Muscle of leg (tissue), 11 donors: ENCODE measurements around the gene SCAF1. TPM values are rescaled to one million over a fixed set of nuclear protein-coding genes. Genes with fewer than 3 reads are reported as not detected.
A peak's percentile ranks its signal among the peaks of the same experiment; 100 is the strongest.

ENCODE experiments used
- DNase-seq: peaks from one replicate; pipeline ENCODE4 v3.0.0; 2013
- H3K27ac ChIP-seq: one replicate; pipeline ENCODE4 v1.5.1; 2013; ENCODE audit warnings: mild to moderate bottlenecking, low read length, control low read depth
- H3K27me3 ChIP-seq: one replicate; pipeline ENCODE4 v1.6.1; 2013; ENCODE audit warnings: low read length; ENCODE audit not compliant: control insufficient read depth, insufficient read depth
- H3K36me3 ChIP-seq: one replicate; pipeline ENCODE4 v1.6.1; 2013; ENCODE audit warnings: low read length; ENCODE audit not compliant: control insufficient read depth, insufficient read depth
- H3K4me1 ChIP-seq: one replicate; pipeline ENCODE4 v1.6.1; 2013; ENCODE audit warnings: low read length; ENCODE audit not compliant: control insufficient read depth, insufficient read depth
- H3K4me3 ChIP-seq: one replicate; pipeline ENCODE4 v1.5.1; 2013; ENCODE audit warnings: low read length, control low read depth
- H3K9me3 ChIP-seq: replicated peaks from 2 replicates; pipeline ENCODE4 v1.6.1; 2013; ENCODE audit warnings: low read depth, low read length; ENCODE audit not compliant: control insufficient read depth
- WGBS: methylation state at CpG from one replicate; pipeline ENCODE4 v1.1.5; 2013; ENCODE audit warnings: missing lambda C conversion rate; ENCODE audit not compliant: insufficient coverage; 5-methylcytosine and 5-hydroxymethylcytosine counted together
- polyA plus RNA-seq, 8 donors: library from polyadenylated mRNA; unstranded; fragments of 120-200 nt; gene quantifications; one replicate each; pipeline versions ENCODE4 v1.2.1 to v1.2.3, GENCODE V29; 2013; ENCODE audit warnings: inconsistent platforms in 1 of 8, low replicate concordance in 1 of 8; ENCODE audit not compliant: insufficient read length in 8 of 8, insufficient read depth in 1 of 8
- total RNA-seq: library from RNA; stranded (reverse); fragments of 120-200 nt; gene quantifications from one replicate; pipeline ENCODE4 v1.2.4, GENCODE V29; 2013

The SCAF1 gene
- total and polyA plus RNA-seq, 9 donors: 6.8 to 36.9 (median 31.8) TPM

- no peaks in the 10 kb centered on the region for H3K9me3 ChIP-seq
- H3K27ac ChIP-seq: peak overlapping the region; percentile 82
- peaks cover 47% of the 10 kb centered on the region for H3K4me1 ChIP-seq
- H3K36me3 ChIP-seq: peaks cover 64% of the 10 kb centered on the region
- no peak overlapping the region for H3K4me3 ChIP-seq
- H3K27me3 ChIP-seq: peaks cover 26% of the 10 kb centered on the region
- no peak for DNase-seq
- 85% methylated on average over 12 of the region's 27 CpGs for WGBS
Observed at GRCh38 chr19:49686503-49687088, 44.6 kb downstream of the SCAF1 start.

GRCh38 chr19:49687150-49687549 is 45.1 kb downstream of the SCAF1 start:
- H3K27ac ChIP-seq: peak overlapping the region; percentile 82
- WGBS: 70% methylated on average over 8 of the region's 12 CpGs
- H3K4me3 ChIP-seq: no peak overlapping the region
- H3K27me3 ChIP-seq: peaks cover 27% of the 10 kb centered on the region
- no peak for DNase-seq
- peaks cover 50% of the 10 kb centered on the region for H3K4me1 ChIP-seq
- no peaks in the 10 kb centered on the region for H3K9me3 ChIP-seq
- peaks cover 58% of the 10 kb centered on the region for H3K36me3 ChIP-seq

GRCh38 chr19:49687566-49688316 is 45.7 kb downstream of the SCAF1 start:
- H3K4me1 ChIP-seq: peaks cover 50% of the 10 kb centered on the region
- WGBS: 40% methylated on average over 13 of the region's 26 CpGs

GRCh38 chr19:49688531-49689132 is 46.6 kb downstream of the SCAF1 start:
- Histone ChIP-seq H3K9me3 (no peaks in the 10 kb centered on the region), H3K4me1 (peaks cover 50% of the 10 kb centered on the region), H3K36me3 (peaks cover 46% of the 10 kb centered on the region), H3K27me3 (peaks cover 27% of the 10 kb centered on the region), H3K4me3 (no peak overlapping the region), H3K27ac (peak overlapping the region; percentile 84)
- DNase-seq: no peak
- WGBS: 65% methylated on average over 6 of the region's 12 CpGs

More at GRCh38 chr19:49687566-49688316, 45.7 kb downstream of the SCAF1 start:
- Histone ChIP-seq H3K9me3 (no peaks in the 10 kb centered on the region), H3K27me3 (peaks cover 27% of the 10 kb centered on the region), H3K36me3 (peaks cover 53% of the 10 kb centered on the region), H3K4me3 (no peak overlapping the region), H3K27ac (peak overlapping the region; percentile 84)
- DNase-seq: peak; percentile 49

GRCh38 chr19:49689133-49690078 is 47.4 kb downstream of the SCAF1 start, which contains the start of gene ADM5:
ADM5 (plus strand) TSS chr19:49689594; CDS start chr19:49689838, 244 bp downstream.
- Histone ChIP-seq H3K9me3 (no peaks in the 10 kb centered on the region), H3K4me1 (peaks cover 50% of the 10 kb centered on the region), H3K27me3 (peaks cover 27% of the 10 kb centered on the region), H3K27ac (peak within 1 kb of the TSS; percentile 84), H3K36me3 (peaks cover 38% of the 10 kb centered on the region), H3K4me3 (peak within 1 kb of the TSS; percentile 56)
- WGBS: 24% methylated on average over 51 of the region's 54 CpGs
- no peak for DNase-seq

- DNase-seq: no peak
- H3K27ac ChIP-seq: peak overlapping the region; percentile 74
- 5% methylated on average over 36 of the region's 39 CpGs for WGBS
- peak overlapping the region; percentile 56 for H3K4me3 ChIP-seq
- peaks cover 30% of the 10 kb centered on the region for H3K36me3 ChIP-seq
- peaks cover 27% of the 10 kb centered on the region for H3K27me3 ChIP-seq
- no peaks in the 10 kb centered on the region for H3K9me3 ChIP-seq
- peaks cover 50% of the 10 kb centered on the region for H3K4me1 ChIP-seq
Observed at GRCh38 chr19:49690079-49690655, 48.2 kb downstream of the SCAF1 start.

- peak; percentile 90 for DNase-seq
- peak within 1 kb of the TSS; percentile 74 for H3K27ac ChIP-seq
Observed at GRCh38 chr19:49690656-49691242, 48.7 kb downstream of the SCAF1 start, which contains the start of gene CPT1C. CPT1C (plus strand) TSS chr19:49691116; CDS start chr19:49692253, 1,137 bp downstream.

GRCh38 chr19:49691243-49692146 is 49.5 kb downstream of the SCAF1 start:
- no peaks in the 10 kb centered on the region for H3K9me3 ChIP-seq
- WGBS: 2% methylated on average over 14 of the region's 39 CpGs
- DNase-seq: peak; percentile 85
- peaks cover 27% of the 10 kb centered on the region for H3K27me3 ChIP-seq
- H3K36me3 ChIP-seq: peaks cover 19% of the 10 kb centered on the region
- H3K4me1 ChIP-seq: peaks cover 40% of the 10 kb centered on the region
- H3K4me3 ChIP-seq: peak overlapping the region; percentile 56
- H3K27ac ChIP-seq: peak overlapping the region; percentile 57

More at GRCh38 chr19:49690656-49691242, 48.7 kb downstream of the SCAF1 start, which contains the start of gene CPT1C:
- Histone ChIP-seq H3K36me3 (peaks cover 26% of the 10 kb centered on the region), H3K4me3 (peak within 1 kb of the TSS; percentile 56), H3K9me3 (no peaks in the 10 kb centered on the region), H3K4me1 (peaks cover 48% of the 10 kb centered on the region), H3K27me3 (peaks cover 27% of the 10 kb centered on the region)
- WGBS: under 1% methylated on average over 33 of the region's 38 CpGs
